ENCODE data around the gene CABS1. TPM values are rescaled to one million over a fixed set of nuclear protein-coding genes. Genes with fewer than 3 reads are reported as not detected.

Gene CABS1
- total RNA-seq, 4 donors from 2014 or later, result not detected

- no peak overlapping the region for H3K27ac ChIP-seq
- TF ChIP-seq CTCF (IDR thresholded peaks at IDR 0.05) (no peak), POLR2A (IDR thresholded peaks at IDR 0.05) (no peak)
- H3K4me1 ChIP-seq, result no peaks in the 10 kb centered on the region
- H3K27me3 ChIP-seq, result no peaks in the 10 kb centered on the region
- no peaks in the 10 kb centered on the region for H3K9me3 ChIP-seq
- H3K36me3 ChIP-seq, result no peaks in the 10 kb centered on the region
- ATAC-seq, result no peak
- no peak overlapping the region for H3K4me3 ChIP-seq
Measured at GRCh38 chr4:70313736-70314135, 21.0 kb upstream of the CABS1 start.

GRCh38 chr4:70315928-70316327 lies 18.9 kb upstream of the CABS1 start:
- Histone ChIP-seq H3K27ac (no peak overlapping the region), H3K4me1 (no peaks in the 10 kb centered on the region), H3K27me3 (no peaks in the 10 kb centered on the region), H3K36me3 (no peaks in the 10 kb centered on the region), H3K4me3 (no peak overlapping the region), H3K9me3 (no peaks in the 10 kb centered on the region)
- WGBS, 2 donors (ENCODE audit: low coverage in 1 of 2), result 14 to 42% methylated on average over 1 of the region's 1 CpG
- TF ChIP-seq CTCF (IDR thresholded peaks at IDR 0.05) (no peak), EP300 (IDR thresholded peaks at IDR 0.05) (no peak), POLR2AphosphoS5 (IDR thresholded peaks at IDR 0.05) (no peak), POLR2A (IDR thresholded peaks at IDR 0.05) (no peak)
- no peak for ATAC-seq

GRCh38 chr4:70326052-70326451 lies 8.7 kb upstream of the CABS1 start:
- WGBS, 2 donors (ENCODE audit: low coverage in 1 of 2), result 77 to 100% methylated on average over 2 of the region's 2 CpGs
- no peak for ATAC-seq

GRCh38 chr4:70336043-70336442 lies 1.3 kb downstream of the CABS1 start:
- H3K9me3 ChIP-seq, result no peaks in the 10 kb centered on the region
- no peaks in the 10 kb centered on the region for H3K4me1 ChIP-seq
- no peak overlapping the region for H3K4me3 ChIP-seq
- no peaks in the 10 kb centered on the region for H3K36me3 ChIP-seq
- no peaks in the 10 kb centered on the region for H3K27me3 ChIP-seq
- H3K27ac ChIP-seq, result no peak overlapping the region
- 76 to 87% methylated on average over 5 of the region's 5 CpGs for WGBS, 2 donors (ENCODE audit: low coverage in 1 of 2)
- TF ChIP-seq EP300 (IDR thresholded peaks at IDR 0.05) (no peak), CTCF (IDR thresholded peaks at IDR 0.05) (no peak), POLR2AphosphoS5 (IDR thresholded peaks at IDR 0.05) (no peak), POLR2A (IDR thresholded peaks at IDR 0.05) (no peak)
- no peak for ATAC-seq

More at GRCh38 chr4:70326052-70326451, 8.7 kb upstream of the CABS1 start:
- no peaks in the 10 kb centered on the region for H3K36me3 ChIP-seq
- H3K27ac ChIP-seq, result no peak overlapping the region
- H3K4me3 ChIP-seq, result no peak overlapping the region
- H3K4me1 ChIP-seq, result no peaks in the 10 kb centered on the region
- H3K9me3 ChIP-seq, result no peaks in the 10 kb centered on the region
- H3K27me3 ChIP-seq, result no peaks in the 10 kb centered on the region
- TF ChIP-seq POLR2A (IDR thresholded peaks at IDR 0.05) (no peak), CTCF (IDR thresholded peaks at IDR 0.05) (no peak), POLR2AphosphoS5 (IDR thresholded peaks at IDR 0.05) (no peak), EP300 (IDR thresholded peaks at IDR 0.05) (no peak)

- Histone ChIP-seq H3K27me3 (no peaks in the 10 kb centered on the region), H3K4me1 (no peaks in the 10 kb centered on the region), H3K9me3 (no peaks in the 10 kb centered on the region), H3K27ac (no peak overlapping the region), H3K4me3 (no peak overlapping the region), H3K36me3 (no peaks in the 10 kb centered on the region)
- TF ChIP-seq POLR2A (IDR thresholded peaks at IDR 0.05) (no peak), EP300 (IDR thresholded peaks at IDR 0.05) (no peak), CTCF (IDR thresholded peaks at IDR 0.05) (no peak)
- ATAC-seq, result no peak
- 57 to 86% methylated on average over 1 of the region's 1 CpG for WGBS, 2 donors (ENCODE audit: low coverage in 1 of 2)
Measured at GRCh38 chr4:70337886-70338420, 3.2 kb downstream of the CABS1 start.
